NCI-H146 treated with DMSO at 0.1 percent for 48 hours (cell line): ENCODE data around the gene LRRN1.

ENCODE experiments used
- DNase-seq: peaks from one replicate; lab custom pipeline; 2025; ENCODE audit not compliant: unreplicated experiment; lab: John Stamatoyannopoulos, UW

Gene LRRN1

GRCh38 chr3:3799173-3800079 is at the start of gene LRRN1:
LRRN1 (plus strand) TSS chr3:3799431; CDS start chr3:3844642, 45,211 bp downstream.
- DNase-seq = peak; percentile 52

GRCh38 chr3:3753416-3753815 is 45.8 kb upstream of the LRRN1 start:
- no peak for DNase-seq

- peak; percentile 81 for DNase-seq
These were observed 33.6 kb upstream of the LRRN1 start for GRCh38 chr3:3765661-3766060.

DNA sequence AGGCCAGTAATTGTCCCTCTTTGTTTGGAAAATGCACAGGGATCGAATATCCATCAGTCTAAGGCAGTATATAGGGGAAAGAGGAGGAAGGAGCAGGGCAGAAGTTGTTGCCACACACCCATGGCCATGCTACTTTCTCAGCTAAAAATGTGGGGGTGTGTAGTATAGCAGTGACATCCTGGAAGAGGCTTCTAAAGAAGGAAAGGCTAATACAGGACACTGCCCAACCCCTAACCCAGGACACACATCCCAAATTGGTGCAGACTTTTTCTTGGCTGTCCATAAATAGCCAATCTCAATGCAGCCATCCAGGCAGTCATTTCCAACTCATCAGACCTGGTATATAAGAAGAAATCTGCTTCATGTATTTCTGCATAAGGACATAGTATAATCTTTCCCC is 33.1 kb upstream of the LRRN1 start:
- DNase-seq = no peak

GRCh38 chr3:3771094-3771493 is 28.1 kb upstream of the LRRN1 start:
- no peak for DNase-seq

- DNase-seq = no peak
These were observed 27.7 kb upstream of the LRRN1 start for GRCh38 chr3:3771567-3771966.

DNA sequence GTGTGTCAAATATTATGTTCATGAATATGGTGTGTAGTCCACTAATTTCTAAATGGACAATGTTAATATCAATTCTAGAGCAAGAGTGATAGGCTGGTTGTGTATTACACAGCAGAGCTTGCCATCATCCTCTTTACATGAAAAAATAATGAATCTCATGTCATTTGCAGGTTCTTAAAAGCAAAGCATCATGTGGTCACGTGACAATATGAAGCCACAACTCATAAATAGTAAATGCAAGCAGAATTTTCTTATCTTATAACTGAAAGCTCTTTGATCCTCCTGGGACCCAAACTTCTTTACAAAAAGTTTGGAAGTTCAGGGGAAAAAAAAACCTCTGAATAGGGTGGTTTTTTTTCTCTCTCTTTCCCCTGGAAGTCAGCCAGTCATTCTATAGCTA is 26.9 kb upstream of the LRRN1 start:
- DNase-seq = no peak

DNA sequence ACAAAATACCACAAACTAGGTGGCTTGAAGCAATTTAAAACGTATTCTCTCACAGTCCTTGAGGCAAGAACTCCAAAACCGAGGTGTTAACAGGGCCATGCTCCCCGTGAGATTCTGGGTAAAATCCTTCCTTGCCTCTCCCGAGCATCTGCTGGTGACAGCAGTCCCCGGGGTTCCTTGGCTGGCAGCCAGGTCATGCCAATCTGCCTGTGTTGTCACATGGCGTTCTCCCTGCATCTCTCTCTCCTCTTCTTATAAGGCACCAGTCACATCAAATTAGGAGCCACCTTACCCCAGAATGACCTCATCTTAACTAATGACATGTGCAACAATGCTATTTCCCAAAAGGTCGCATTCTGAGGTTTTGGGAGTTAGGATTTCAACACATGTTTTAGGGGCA is 26.3 kb upstream of the LRRN1 start:
- DNase-seq = no peak

GRCh38 chr3:3776607-3777006 is 22.6 kb upstream of the LRRN1 start:
- DNase-seq = no peak

DNA sequence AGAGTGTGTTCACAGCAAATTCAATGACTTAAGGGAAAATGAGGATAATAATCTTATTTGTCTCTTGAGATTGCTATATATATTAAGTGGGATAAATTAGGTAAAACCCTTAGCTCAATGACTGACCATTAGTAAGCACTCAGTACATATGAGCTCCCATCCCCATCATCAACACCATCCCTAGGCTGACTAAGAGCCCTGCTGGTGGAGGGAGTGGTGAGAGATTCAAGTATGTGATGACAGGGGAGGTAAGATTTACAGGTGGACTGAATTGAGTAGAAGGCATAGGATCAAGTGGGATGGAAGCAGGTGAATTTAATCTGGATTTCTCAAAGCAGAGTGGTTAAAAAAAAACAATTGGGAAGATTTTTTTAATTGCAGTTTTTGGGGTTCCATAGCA is 21.0 kb upstream of the LRRN1 start:
- no peak for DNase-seq

GRCh38 chr3:3778641-3779270 is 20.5 kb upstream of the LRRN1 start:
- DNase-seq = no peak

- no peak for DNase-seq
These were observed 16.8 kb upstream of the LRRN1 start for GRCh38 chr3:3782457-3782856.

- DNase-seq = no peak
These were observed 16.0 kb upstream of the LRRN1 start for GRCh38 chr3:3783210-3783609.

GRCh38 chr3:3783696-3784095 is 15.5 kb upstream of the LRRN1 start:
- no peak for DNase-seq

DNA sequence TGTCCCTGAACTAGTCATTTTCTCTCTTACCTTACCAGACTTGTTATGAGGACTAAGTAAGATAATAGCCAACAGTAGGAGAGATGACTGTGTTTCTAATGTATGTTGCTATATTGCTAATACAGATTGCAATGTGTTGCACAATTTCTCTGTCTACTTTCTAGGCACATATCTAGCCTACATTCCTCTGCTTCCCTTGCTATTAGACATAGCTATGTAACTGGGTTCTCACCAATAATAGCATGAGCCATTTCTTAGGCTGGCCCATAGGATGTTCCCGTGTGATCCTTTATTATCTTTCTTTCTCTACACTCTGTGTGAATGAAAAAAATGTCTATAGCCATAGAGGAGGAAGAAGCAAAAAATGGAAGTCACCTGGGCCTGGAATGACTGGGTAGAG is 6.8 kb upstream of the LRRN1 start:
- DNase-seq = no peak

- DNase-seq = no peak
These were observed 559 bp upstream of the LRRN1 start for GRCh38 chr3:3798631-3799113.

DNA sequence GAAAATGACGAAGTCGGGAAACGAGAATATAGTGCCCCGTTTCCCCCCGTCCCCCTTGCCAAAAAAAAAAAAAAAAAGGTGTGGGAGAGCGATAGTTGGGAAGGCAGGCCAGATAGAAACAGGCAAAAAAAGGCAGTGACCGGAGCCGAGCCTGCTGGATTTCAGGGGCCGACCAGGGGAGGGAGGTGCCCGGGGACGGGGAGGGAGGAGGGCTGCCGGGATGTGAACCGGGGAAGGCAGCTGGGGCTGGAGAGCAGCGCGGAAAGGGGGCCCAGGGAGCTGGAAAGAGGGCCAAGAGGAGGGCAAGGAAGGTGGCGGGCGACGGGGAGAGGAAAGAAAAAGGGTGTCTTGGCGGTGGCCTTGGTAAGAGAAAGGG is 837 bp downstream of the LRRN1 start:
- no peak for DNase-seq

- DNase-seq = no peak
These were observed 1.7 kb downstream of the LRRN1 start for GRCh38 chr3:3800685-3801493.

GRCh38 chr3:3801494-3801841 is 2.2 kb downstream of the LRRN1 start:
- no peak for DNase-seq

GRCh38 chr3:3802046-3802445 is 2.8 kb downstream of the LRRN1 start:
- DNase-seq = no peak

GRCh38 chr3:3804560-3804959 is 5.3 kb downstream of the LRRN1 start:
- DNase-seq = no peak

GRCh38 chr3:3806092-3806491 is 6.9 kb downstream of the LRRN1 start:
- DNase-seq = no peak
